Measurements from ENCODE around the gene HDGFL2.

HDGFL2 gene

GRCh38 chr19:4452230-4452990, 19.7 kb upstream of the HDGFL2 start:
- FAIRE-seq (no peak), DNase-seq (ENCODE audit: insufficient read length, low spot score) (no peak)
- TF ChIP-seq TAF1 (IDR thresholded peaks at IDR 0.05; ENCODE audit: low read depth, low read length): no peak
- no peak for TF ChIP-seq SPI1 (IDR thresholded peaks at IDR 0.05; ENCODE audit: low read depth, low read length)
- TF ChIP-seq POLR2AphosphoS5 (IDR thresholded peaks at IDR 0.05; ENCODE audit: low read depth, low read length): no peak

GRCh38 chr19:4453232-4454179, 18.6 kb upstream of the HDGFL2 start:
- no peak for FAIRE-seq
- peak; percentile 5 for DNase-seq (ENCODE audit: insufficient read length, low spot score)
- no peak for TF ChIP-seq SPI1 (IDR thresholded peaks at IDR 0.05; ENCODE audit: low read depth, low read length)
- TF ChIP-seq TAF1 (IDR thresholded peaks at IDR 0.05; ENCODE audit: low read depth, low read length): no peak
- TF ChIP-seq POLR2A (IDR thresholded peaks at IDR 0.05; ENCODE audit: low read depth, low read length): no peak
- no peak for TF ChIP-seq POU2F2 (IDR thresholded peaks at IDR 0.05; ENCODE audit: low read depth, low read length)
- TF ChIP-seq PAX5 (IDR thresholded peaks at IDR 0.05; ENCODE audit: insufficient read depth, low read length, severe bottlenecking): no peak
- TF ChIP-seq POLR2AphosphoS5 (IDR thresholded peaks at IDR 0.05; ENCODE audit: low read depth, low read length): no peak

GRCh38 chr19:4454747-4455718, 17.1 kb upstream of the HDGFL2 start:
- DNase-seq (ENCODE audit: insufficient read length, low spot score): no peak
- no peak for FAIRE-seq
- TF ChIP-seq POU2F2 (IDR thresholded peaks at IDR 0.05; ENCODE audit: low read depth, low read length) (no peak), POLR2AphosphoS5 (IDR thresholded peaks at IDR 0.05; ENCODE audit: low read depth, low read length) (no peak), POLR2A (IDR thresholded peaks at IDR 0.05; ENCODE audit: low read depth, low read length) (no peak), PAX5 (IDR thresholded peaks at IDR 0.05; ENCODE audit: insufficient read depth, low read length, severe bottlenecking) (no peak), SPI1 (IDR thresholded peaks at IDR 0.05; ENCODE audit: low read depth, low read length) (no peak), TAF1 (IDR thresholded peaks at IDR 0.05; ENCODE audit: low read depth, low read length) (no peak)

DNA sequence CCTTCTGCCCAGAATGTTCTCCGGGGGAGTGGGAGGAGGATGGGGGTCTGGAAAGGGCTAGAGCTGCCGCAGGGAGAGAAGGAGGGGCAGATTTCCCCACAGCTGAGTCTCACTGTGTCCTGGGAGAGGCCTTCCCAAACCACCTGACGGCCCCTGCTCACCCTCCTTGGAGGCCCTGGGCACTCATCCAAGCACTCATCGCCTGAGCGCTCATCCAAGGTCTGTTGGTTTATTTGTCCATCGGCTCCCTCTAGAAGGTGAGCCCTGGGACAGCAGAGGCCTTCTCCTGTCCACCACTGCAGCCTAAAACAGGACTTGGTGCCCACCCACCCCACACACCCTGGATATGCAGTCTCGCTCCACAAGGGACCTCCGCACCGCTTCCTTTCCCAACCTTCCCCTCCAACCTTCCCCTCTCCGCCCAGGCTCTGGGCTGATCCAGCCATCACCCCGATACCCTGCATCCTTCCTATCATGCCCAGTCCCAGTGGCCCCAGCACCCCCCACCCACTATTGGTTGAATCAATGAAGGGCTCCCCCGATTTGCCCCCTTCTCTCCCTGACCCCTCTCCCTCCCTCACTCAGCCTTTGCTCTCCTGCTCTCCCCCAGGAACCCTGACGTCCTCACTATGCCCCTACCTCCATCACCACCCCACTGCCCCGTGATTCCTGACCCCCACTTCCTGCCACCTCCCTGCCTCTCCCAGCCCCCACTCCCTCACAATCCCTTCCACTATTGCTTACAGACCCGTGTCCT, 16.2 kb upstream of the HDGFL2 start:
- DNase-seq (ENCODE audit: insufficient read length, low spot score) (peak; percentile 7), FAIRE-seq (peak; percentile 5)
- TF ChIP-seq SPI1 (IDR thresholded peaks at IDR 0.05; ENCODE audit: low read depth, low read length) (no peak), TAF1 (IDR thresholded peaks at IDR 0.05; ENCODE audit: low read depth, low read length) (no peak), POLR2AphosphoS5 (IDR thresholded peaks at IDR 0.05; ENCODE audit: low read depth, low read length) (no peak), POLR2A (IDR thresholded peaks at IDR 0.05; ENCODE audit: low read depth, low read length) (no peak), PAX5 (IDR thresholded peaks at IDR 0.05; ENCODE audit: insufficient read depth, low read length, severe bottlenecking) (no peak), POU2F2 (IDR thresholded peaks at IDR 0.05; ENCODE audit: low read depth, low read length) (no peak)

DNA sequence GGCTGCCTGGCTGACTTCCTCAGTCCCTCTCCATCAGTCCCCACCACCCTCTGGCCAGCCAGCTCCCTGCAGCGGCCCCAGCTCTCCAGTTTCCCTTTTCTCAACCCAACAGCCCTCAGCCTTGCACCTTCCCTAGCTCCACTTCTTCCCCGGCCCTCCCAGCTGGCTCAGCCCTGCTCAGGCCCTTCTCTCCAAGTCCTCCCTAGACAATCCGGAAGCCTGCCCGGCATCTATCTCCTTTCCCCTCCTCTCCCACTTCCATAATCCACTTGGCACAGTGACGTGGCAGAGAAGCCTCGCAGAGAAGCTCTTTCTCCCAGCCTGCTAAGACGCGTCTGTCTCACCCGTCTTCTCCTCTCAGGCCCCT, 15.6 kb upstream of the HDGFL2 start:
- FAIRE-seq (no peak), DNase-seq (ENCODE audit: insufficient read length, low spot score) (peak; percentile 39)
- TF ChIP-seq POLR2AphosphoS5 (IDR thresholded peaks at IDR 0.05; ENCODE audit: low read depth, low read length) (no peak), PAX5 (IDR thresholded peaks at IDR 0.05; ENCODE audit: insufficient read depth, low read length, severe bottlenecking) (no peak), POU2F2 (IDR thresholded peaks at IDR 0.05; ENCODE audit: low read depth, low read length) (no peak), POLR2A (IDR thresholded peaks at IDR 0.05; ENCODE audit: low read depth, low read length) (no peak)

- TF ChIP-seq SPI1 (IDR thresholded peaks at IDR 0.05; ENCODE audit: low read depth, low read length): no peak
- no peak for TF ChIP-seq POU2F2 (IDR thresholded peaks at IDR 0.05; ENCODE audit: low read depth, low read length)
- TF ChIP-seq TAF1 (IDR thresholded peaks at IDR 0.05; ENCODE audit: low read depth, low read length): no peak
- no peak for TF ChIP-seq POLR2A (IDR thresholded peaks at IDR 0.05; ENCODE audit: low read depth, low read length)
- no peak for TF ChIP-seq PAX5 (IDR thresholded peaks at IDR 0.05; ENCODE audit: insufficient read depth, low read length, severe bottlenecking)
- TF ChIP-seq POLR2AphosphoS5 (IDR thresholded peaks at IDR 0.05; ENCODE audit: low read depth, low read length): no peak
- DNase-seq (ENCODE audit: insufficient read length, low spot score) (peak; percentile 75), FAIRE-seq (no peak)
Observed at GRCh38 chr19:4456843-4457653, 15.0 kb upstream of the HDGFL2 start.

- TF ChIP-seq PAX5 (IDR thresholded peaks at IDR 0.05; ENCODE audit: insufficient read depth, low read length, severe bottlenecking): no peak
- TF ChIP-seq POLR2A (IDR thresholded peaks at IDR 0.05; ENCODE audit: low read depth, low read length): peak; percentile 58
- 0 out of 2 replicates have a peak, but pooled peaks have one; percentile 19 for TF ChIP-seq POLR2AphosphoS5 (IDR thresholded peaks at IDR 0.05; ENCODE audit: low read depth, low read length)
- TF ChIP-seq TAF1 (IDR thresholded peaks at IDR 0.05; ENCODE audit: low read depth, low read length): no peak
- peak; percentile 49; the same call in 1 of the 2 replicates for TF ChIP-seq POU2F2 (IDR thresholded peaks at IDR 0.05; ENCODE audit: low read depth, low read length)
- no peak for TF ChIP-seq SPI1 (IDR thresholded peaks at IDR 0.05; ENCODE audit: low read depth, low read length)
- FAIRE-seq (peak; percentile 99), DNase-seq (ENCODE audit: insufficient read length, low spot score) (peak; percentile 98)
Observed at GRCh38 chr19:4457654-4458395, 14.3 kb upstream of the HDGFL2 start, which contains the start of gene UBXN6. Gene UBXN6, minus strand, starts transcription at chr19:4457794. Its CDS starts 97 bp downstream, at chr19:4457697.

All from GM12891 (cell line).